ENCODE results near the gene LRCOL1.

Gene LRCOL1

GRCh38 chr12:132610051-132610759 lies at the start of gene LRCOL1:
Gene LRCOL1, minus strand, starts transcription at chr12:132610582. Its CDS starts 4,331 bp downstream, at chr12:132606251.
- DNase-seq (ENCODE audit: low read depth in 3 of 3), result no peak

- no peak for DNase-seq (ENCODE audit: low read depth in 3 of 3)
Measured at GRCh38 chr12:132660052-132660451, 49.7 kb upstream of the LRCOL1 start.

GRCh38 chr12:132659146-132659545 lies 48.8 kb upstream of the LRCOL1 start:
- no peak for DNase-seq (ENCODE audit: low read depth in 3 of 3)

- no peak for DNase-seq (ENCODE audit: low read depth in 3 of 3)
Measured at GRCh38 chr12:132658149-132658894, 47.9 kb upstream of the LRCOL1 start.

GRCh38 chr12:132657004-132657727 lies 46.8 kb upstream of the LRCOL1 start:
- DNase-seq (ENCODE audit: low read depth in 3 of 3), result no peak

- DNase-seq (ENCODE audit: low read depth in 3 of 3), result no peak
Measured at GRCh38 chr12:132653567-132654290, 43.3 kb upstream of the LRCOL1 start.

GRCh38 chr12:132651444-132652100 lies 41.2 kb upstream of the LRCOL1 start:
- DNase-seq (ENCODE audit: low read depth in 3 of 3), result no peak

GRCh38 chr12:132649226-132649945 lies 39.0 kb upstream of the LRCOL1 start:
- no peak for DNase-seq (ENCODE audit: low read depth in 3 of 3)

- DNase-seq (ENCODE audit: low read depth in 3 of 3), result no peak
Measured at GRCh38 chr12:132648616-132649225, 38.3 kb upstream of the LRCOL1 start.

GRCh38 chr12:132647858-132648257 lies 37.5 kb upstream of the LRCOL1 start:
- DNase-seq (ENCODE audit: low read depth in 3 of 3), result no peak

- DNase-seq (ENCODE audit: low read depth in 3 of 3), result no peak
Measured at GRCh38 chr12:132646850-132647249, 36.5 kb upstream of the LRCOL1 start.

- DNase-seq (ENCODE audit: low read depth in 3 of 3), result no peak
Measured at GRCh38 chr12:132642846-132643835, 32.8 kb upstream of the LRCOL1 start.

GRCh38 chr12:132641811-132642650 lies 31.6 kb upstream of the LRCOL1 start:
- DNase-seq (ENCODE audit: low read depth in 3 of 3), result no peak

- no peak for DNase-seq (ENCODE audit: low read depth in 3 of 3)
Measured at GRCh38 chr12:132640936-132641335, 30.6 kb upstream of the LRCOL1 start.

GRCh38 chr12:132639956-132640520 lies 29.7 kb upstream of the LRCOL1 start:
- DNase-seq (ENCODE audit: low read depth in 3 of 3), result no peak

- DNase-seq (ENCODE audit: low read depth in 3 of 3), result no peak
Measured at GRCh38 chr12:132638541-132639408, 28.4 kb upstream of the LRCOL1 start.

- DNase-seq (ENCODE audit: low read depth in 3 of 3), result no peak
Measured at GRCh38 chr12:132637811-132638210, 27.4 kb upstream of the LRCOL1 start.
